Stimulated activated CD8-positive, alpha-beta memory T cell treated with anti-CD3 and anti-CD28 coated beads, Interleukin-12 subunit alpha, Interleukin-12 subunit beta, amount 100 ng/mL, for 24 hours (primary cell): ENCODE results near the gene UNC45B.
A peak's percentile ranks its signal among the peaks of the same experiment; 100 is the strongest.
"Not testable (repeated sequence)": the region's sequence is repeated elsewhere in the genome, so short reads cannot be mapped to it uniquely, and the experiment has no call there.

Source experiments
- DNase-seq: peaks from one replicate; pipeline ENCODE4 v3.0.0-alpha.2; 2020; ENCODE audit errors: extremely low read depth

Gene UNC45B

GRCh38 chr17:35141681-35142466 is 5.7 kb upstream of the UNC45B start, which contains the start of gene NLE1:
Gene NLE1, minus strand, starts transcription at chr17:35142303. Its CDS starts 28 bp downstream, at chr17:35142275.
- DNase-seq, result peak; percentile 70

- DNase-seq, result no peak
These were observed 5.2 kb upstream of the UNC45B start for GRCh38 chr17:35142467-35142796.

- no peak for DNase-seq
These were observed 2.8 kb upstream of the UNC45B start for GRCh38 chr17:35144840-35145239.

- no peak for DNase-seq
These were observed 1.3 kb upstream of the UNC45B start for GRCh38 chr17:35146214-35146833.

GRCh38 chr17:35148144-35148543 is 527 bp downstream of the UNC45B start:
- DNase-seq, result no peak

- no peak for DNase-seq
These were observed 2.3 kb downstream of the UNC45B start for GRCh38 chr17:35149941-35150340.

- not testable (repeated sequence) for DNase-seq
These were observed 3.5 kb downstream of the UNC45B start for GRCh38 chr17:35151080-35151479.

- no peak for DNase-seq
These were observed 5.0 kb downstream of the UNC45B start for GRCh38 chr17:35152421-35153140.

GRCh38 chr17:35154196-35155165 is 6.9 kb downstream of the UNC45B start:
- DNase-seq, result no peak

GRCh38 chr17:35155246-35155645 is 7.6 kb downstream of the UNC45B start:
- no peak for DNase-seq

- DNase-seq, result no peak
These were observed 12.3 kb downstream of the UNC45B start for GRCh38 chr17:35159940-35160339.

GRCh38 chr17:35160354-35161201 is 13.0 kb downstream of the UNC45B start:
- DNase-seq, result no peak

GRCh38 chr17:35161281-35161761 is 13.7 kb downstream of the UNC45B start:
- no peak for DNase-seq

GRCh38 chr17:35162755-35163154 is 15.1 kb downstream of the UNC45B start:
- no peak for DNase-seq

- no peak for DNase-seq
These were observed 16.3 kb downstream of the UNC45B start for GRCh38 chr17:35163886-35164285.

GRCh38 chr17:35164716-35165115 is 17.1 kb downstream of the UNC45B start:
- DNase-seq, result no peak

- no peak for DNase-seq
These were observed 18.9 kb downstream of the UNC45B start for GRCh38 chr17:35166526-35166925.

- DNase-seq, result no peak
These were observed 19.4 kb downstream of the UNC45B start for GRCh38 chr17:35167046-35167445.

GRCh38 chr17:35167666-35168065 is 20.0 kb downstream of the UNC45B start:
- no peak for DNase-seq

- no peak for DNase-seq
These were observed 22.3 kb downstream of the UNC45B start for GRCh38 chr17:35169835-35170363.
